CD4-positive, alpha-beta T cell (primary cell): ENCODE data around the gene BARHL1. TPM values are rescaled to one million over a fixed set of nuclear protein-coding genes. Genes with fewer than 3 reads are reported as not detected.

Experiments
- ATAC-seq: fragments of 200-7000 bp; cut with Tn5 transposase; one replicate; pipeline ENCODE4 v1.10.0; 2022; ENCODE audit warnings: mild to moderate bottlenecking; ENCODE audit not compliant: poor library complexity
- CTCF ChIA-PET: fragments of 350-600 bp; sonication (Branson Sonifier 250); formaldehyde crosslinking; loops from one replicate; lab custom pipeline; 2021; ENCODE audit warnings: antibody characterized with exemption, inconsistent platforms; lab: Charles Lee
- POLR2A ChIA-PET: fragments of 350-600 bp; sonication (Branson Sonifier 250); formaldehyde crosslinking; loops from one replicate; lab custom pipeline; 2021; ENCODE audit warnings: antibody characterized with exemption, inconsistent platforms; lab: Charles Lee
- DNase-seq, 14 experiments: peaks; one replicate each; pipeline ENCODE4 v3.0.0-alpha.2; 2013 to 2020; ENCODE audit warnings: mixed read lengths in 2 of 14
- H3K27ac ChIP-seq, 2 donors: one replicate each; pipeline versions ENCODE4 v1.5.1 to v1.7.0; 2013; ENCODE audit warnings: low read length in 2 of 2, low read depth in 1 of 2, mild to moderate bottlenecking in 1 of 2
- H3K27me3 ChIP-seq, 2 experiments: 1 replicate in 1 of 2; 2 replicates in 1 of 2; pipeline versions ENCODE4 v1.6.1 to v1.7.0; 2013; ENCODE audit warnings: low read length in 2 of 2, control low read depth in 1 of 2, mild to moderate bottlenecking in 1 of 2, moderate library complexity in 1 of 2; ENCODE audit not compliant: insufficient read depth in 2 of 2, control insufficient read depth in 1 of 2
- H3K36me3 ChIP-seq: one replicate; pipeline ENCODE4 v1.6.1; 2013; ENCODE audit warnings: low read length, control low read depth; ENCODE audit not compliant: insufficient read depth
- H3K4me1 ChIP-seq: one replicate; pipeline ENCODE4 v1.6.1; 2013; ENCODE audit warnings: low read length, control low read depth; ENCODE audit not compliant: insufficient read depth
- H3K4me3 ChIP-seq: one replicate; pipeline ENCODE4 v1.5.1; 2013; ENCODE audit warnings: mild to moderate bottlenecking, low read length, moderate library complexity
- H3K9me3 ChIP-seq, 2 experiments: 1 replicate in 1 of 2; 2 replicates in 1 of 2; pipeline versions ENCODE4 v1.6.1 to v1.7.0; 2013; ENCODE audit warnings: low read length in 2 of 2, mild to moderate bottlenecking in 2 of 2, control low read depth in 1 of 2, moderate library complexity in 1 of 2; ENCODE audit not compliant: control insufficient read depth in 1 of 2, insufficient read depth in 1 of 2
- H3K27ac Mint-ChIP-seq: one replicate; pipeline ENCODE4 v1.8.0; 2020; ENCODE audit warnings: mixed read lengths
- H3K27me3 Mint-ChIP-seq: one replicate; pipeline ENCODE4 v1.8.0; 2021; ENCODE audit warnings: mixed read lengths
- H3K36me3 Mint-ChIP-seq: one replicate; pipeline ENCODE4 v1.8.0; 2021; ENCODE audit warnings: low read depth, mixed read lengths
- H3K4me1 Mint-ChIP-seq: one replicate; pipeline ENCODE4 v1.8.0; 2021; ENCODE audit warnings: low read depth, mixed read lengths
- H3K4me3 Mint-ChIP-seq: one replicate; pipeline ENCODE4 v1.8.0; 2020; ENCODE audit warnings: mild to moderate bottlenecking, mixed read lengths
- H3K9me3 Mint-ChIP-seq: one replicate; pipeline ENCODE4 v1.8.0; 2020; ENCODE audit warnings: mixed read lengths
- CTCF ChIP-seq: fragments of 200-600 bp; IDR thresholded peaks from one replicate; pipeline ENCODE4 v1.8.0; 2022; ENCODE audit warnings: antibody characterized with exemption, mild to moderate bottlenecking
- intact Hi-C, 2 experiments: fragments of 100-400 bp; cut with DNase I in 1 of 2; cut with micrococcal nuclease in 1 of 2; formaldehyde crosslinking; loops; one replicate each; pipeline versions ENCODE4 v1.15.1 to v1.9.0; 2023 to 2025; cut with DNase I, micrococcal nuclease
- total RNA-seq, 174 experiments: library from RNA in 2 of 174; stranded (reverse) in 2 of 174; gene quantifications; one replicate each; pipeline ENCODE4 v1.2.3 and lab custom pipeline; 2021 to 2026

BARHL1 gene
- total RNA-seq, 2 experiments from 2014 or later = not detected

- no peak overlapping the region for H3K4me3 Mint-ChIP-seq
- POLR2A ChIA-PET = no interaction called here
- Histone ChIP-seq H3K4me1 (peaks cover 6% of the 10 kb centered on the region), H3K27ac (no peak overlapping the region), H3K36me3 (peaks cover 2% of the 10 kb centered on the region), H3K27me3 (peaks cover 62 to 76% of the 10 kb centered on the region in 2 experiments), H3K4me3 (no peak overlapping the region), H3K9me3 (peaks cover 3 to 46% of the 10 kb centered on the region in 2 experiments)
- TF ChIP-seq CTCF = no peak
- peaks cover 18% of the 10 kb centered on the region for H3K36me3 Mint-ChIP-seq
- ATAC-seq (no peak), DNase-seq (no peak)
- no peaks in the 10 kb centered on the region for H3K9me3 Mint-ChIP-seq
- intact Hi-C loops = no loop called here
- H3K27me3 Mint-ChIP-seq = peaks cover 82% of the 10 kb centered on the region
- CTCF ChIA-PET = no interaction called here
- H3K4me1 Mint-ChIP-seq = no peaks in the 10 kb centered on the region
- H3K27ac Mint-ChIP-seq = no peak overlapping the region
Measured at GRCh38 chr9:132589148-132590036, 7.0 kb downstream of the BARHL1 start.

GRCh38 chr9:132590037-132590317 is 7.6 kb downstream of the BARHL1 start:
- CTCF ChIA-PET = no interaction called here
- POLR2A ChIA-PET = no interaction called here
- no peak overlapping the region for H3K27ac Mint-ChIP-seq

More at GRCh38 chr9:132590037-132590317, 7.6 kb downstream of the BARHL1 start:
- Mint-ChIP-seq H3K36me3 (peaks cover 24% of the 10 kb centered on the region), H3K4me3 (no peak overlapping the region), H3K27me3 (peaks cover 77% of the 10 kb centered on the region), H3K9me3 (no peaks in the 10 kb centered on the region), H3K4me1 (no peaks in the 10 kb centered on the region)
- intact Hi-C loops = no loop called here
- Histone ChIP-seq H3K36me3 (peaks cover 8% of the 10 kb centered on the region), H3K4me3 (no peak overlapping the region), H3K27ac (no peak overlapping the region), H3K9me3 (peaks cover 3 to 40% of the 10 kb centered on the region in 2 experiments), H3K27me3 (peaks cover 56 to 70% of the 10 kb centered on the region in 2 experiments), H3K4me1 (peaks cover 6% of the 10 kb centered on the region)
- DNase-seq = no peak
- no peak for TF ChIP-seq CTCF
- ATAC-seq = no peak
